ENCODE results near the gene COL13A1.

Gene COL13A1

GRCh38 chr10:69907517-69907916 lies 105.8 kb downstream of the COL13A1 start:
- Histone ChIP-seq H3K27me3 (no peaks in the 10 kb centered on the region), H3K36me3 (no peaks in the 10 kb centered on the region), H3K9me3 (no peaks in the 10 kb centered on the region), H3K4me1 (peaks cover 0 to 45% (median 38%) of the 10 kb centered on the region in 4 donors), H3K27ac (no peak overlapping the region), H3K4me3 (no peak overlapping the region)
- TF ChIP-seq CTCF (IDR thresholded peaks at IDR 0.05), result no peak
- intact Hi-C loops (cut with DNase I; ENCODE audit: low total_unique reads), result no loop called here
- no peak for DNase-seq

GRCh38 chr10:69908124-69908523 lies 106.4 kb downstream of the COL13A1 start:
- Histone ChIP-seq H3K27ac (peak overlapping the region in 1 of 2 donors; percentile 88), H3K36me3 (no peaks in the 10 kb centered on the region), H3K9me3 (no peaks in the 10 kb centered on the region), H3K4me1 (peaks cover 0 to 45% (median 38%) of the 10 kb centered on the region in 4 donors), H3K27me3 (no peaks in the 10 kb centered on the region), H3K4me3 (no peak overlapping the region)
- no peak for DNase-seq
- intact Hi-C loops (cut with DNase I; ENCODE audit: low total_unique reads), result no loop called here
- TF ChIP-seq CTCF (IDR thresholded peaks at IDR 0.05), result no peak

- intact Hi-C loops (cut with DNase I; ENCODE audit: low total_unique reads), result loop anchor here (2.0 to 5.0 kb wide), 2 partner anchors 108 to 123 kb away; no protein-coding TSS in a partner anchor
- Histone ChIP-seq H3K9me3 (no peaks in the 10 kb centered on the region), H3K4me3 (no peak overlapping the region), H3K27ac (peak overlapping the region; percentile 81 to 88), H3K4me1 (peaks cover 0 to 60% (median 47%) of the 10 kb centered on the region in 4 donors), H3K27me3 (no peaks in the 10 kb centered on the region), H3K36me3 (no peaks in the 10 kb centered on the region)
- TF ChIP-seq CTCF (IDR thresholded peaks at IDR 0.05), result no peak
- no peak for DNase-seq
Observed at GRCh38 chr10:69910561-69910960, 108.9 kb downstream of the COL13A1 start.

GRCh38 chr10:69911613-69912528 lies 110.2 kb downstream of the COL13A1 start:
- H3K9me3 ChIP-seq, result no peaks in the 10 kb centered on the region
- H3K36me3 ChIP-seq, result no peaks in the 10 kb centered on the region
- peak; percentile 69 to 93 for DNase-seq
- H3K4me1 ChIP-seq, result peaks cover 0 to 60% (median 47%) of the 10 kb centered on the region in 4 donors
- peak overlapping the region; percentile 81 to 88 for H3K27ac ChIP-seq
- TF ChIP-seq CTCF (IDR thresholded peaks at IDR 0.05), result peak in 1 of 2 experiments; percentile 29
- no peak overlapping the region for H3K4me3 ChIP-seq
- H3K27me3 ChIP-seq, result no peaks in the 10 kb centered on the region
- intact Hi-C loops (cut with DNase I; ENCODE audit: low total_unique reads), result loop anchor here (2.0 to 5.0 kb wide), 2 partner anchors 109 to 125 kb away; no protein-coding TSS in a partner anchor

GRCh38 chr10:69912589-69912988 lies 110.9 kb downstream of the COL13A1 start:
- H3K4me3 ChIP-seq, result no peak overlapping the region
- no peaks in the 10 kb centered on the region for H3K27me3 ChIP-seq
- peak overlapping the region; percentile 42 to 88 for H3K27ac ChIP-seq
- TF ChIP-seq CTCF (IDR thresholded peaks at IDR 0.05), result no peak
- H3K4me1 ChIP-seq, result peaks cover 0 to 60% (median 47%) of the 10 kb centered on the region in 4 donors
- no peaks in the 10 kb centered on the region for H3K36me3 ChIP-seq
- no peak for DNase-seq
- no peaks in the 10 kb centered on the region for H3K9me3 ChIP-seq
- intact Hi-C loops (cut with DNase I; ENCODE audit: low total_unique reads), result loop anchor here (5.0 kb wide), 1 partner anchor 125 kb away; no protein-coding TSS in a partner anchor

Measured in tibial artery (tissue), 4 donors.